G401.6 (cell line): ENCODE data around the gene COL20A1.
"Not testable (repeated sequence)": the region's sequence is repeated elsewhere in the genome, so short reads cannot be mapped to it uniquely, and the experiment has no call there.

ENCODE experiments used
- FAIRE-seq: peaks from 2 replicates; lab custom pipeline; 2012; peaks lifted over from hg19 to GRCh38; lab: Jason Lieb, UNC

Gene COL20A1

DNA sequence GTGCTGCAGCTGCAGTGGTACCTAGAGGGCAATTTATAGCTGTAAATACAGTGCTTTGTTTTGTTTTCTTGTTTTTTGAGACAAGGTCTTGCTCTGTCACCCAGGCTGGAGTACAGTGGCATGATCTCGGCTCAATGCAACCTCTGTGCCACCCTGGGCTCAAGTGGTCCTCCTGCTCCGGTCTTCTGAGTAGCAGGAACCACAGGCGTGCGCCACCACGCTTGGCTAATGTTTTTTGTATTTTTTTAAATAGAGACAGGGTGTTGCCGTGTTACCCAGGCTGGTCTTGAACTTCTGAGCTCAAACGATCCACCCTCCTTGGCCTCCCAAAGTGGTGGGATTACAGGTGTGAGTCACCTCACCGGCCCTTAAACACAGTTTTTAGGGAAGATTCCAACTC is 41.4 kb downstream of the COL20A1 start:
- no peak for FAIRE-seq

DNA sequence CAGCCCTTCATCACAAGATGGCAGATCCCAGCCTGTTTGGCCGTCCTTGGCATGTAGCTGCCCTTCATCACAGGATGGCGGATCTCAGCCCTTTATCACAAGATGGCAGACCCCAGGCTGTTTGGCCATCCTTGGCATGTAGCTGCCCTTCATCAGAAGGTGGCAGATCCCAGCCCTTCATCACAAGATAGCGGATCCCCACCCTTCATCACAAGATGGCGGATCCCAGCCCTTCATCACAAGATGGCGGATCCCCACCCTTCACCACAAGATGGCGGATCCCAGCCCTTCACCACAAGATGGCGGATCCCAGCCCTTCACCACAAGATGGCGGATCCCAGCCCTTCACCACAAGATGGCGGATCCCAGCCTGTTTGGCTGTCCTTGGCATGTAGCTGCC is 42.1 kb downstream of the COL20A1 start:
- FAIRE-seq, result not testable (repeated sequence)

DNA sequence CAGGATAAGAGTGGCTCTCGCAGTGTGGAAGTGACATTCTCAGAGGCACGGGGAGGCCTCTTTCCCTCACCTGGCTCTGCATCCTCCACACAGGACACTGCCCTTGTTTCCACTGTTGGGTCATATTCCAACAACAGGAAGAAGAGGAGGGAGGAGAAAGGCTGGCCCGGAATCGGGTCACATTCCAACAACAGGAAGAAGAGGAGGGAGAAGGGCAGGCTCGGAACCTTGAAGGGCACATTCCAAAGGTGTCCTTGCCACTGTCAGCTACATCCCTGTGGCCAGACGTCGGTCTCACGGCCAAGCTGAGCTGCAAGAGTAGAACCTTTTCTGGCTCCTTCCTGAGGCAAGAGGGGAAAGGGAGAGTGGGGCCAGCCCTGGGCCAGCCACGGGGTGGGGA is 42.7 kb downstream of the COL20A1 start:
- FAIRE-seq, result no peak

DNA sequence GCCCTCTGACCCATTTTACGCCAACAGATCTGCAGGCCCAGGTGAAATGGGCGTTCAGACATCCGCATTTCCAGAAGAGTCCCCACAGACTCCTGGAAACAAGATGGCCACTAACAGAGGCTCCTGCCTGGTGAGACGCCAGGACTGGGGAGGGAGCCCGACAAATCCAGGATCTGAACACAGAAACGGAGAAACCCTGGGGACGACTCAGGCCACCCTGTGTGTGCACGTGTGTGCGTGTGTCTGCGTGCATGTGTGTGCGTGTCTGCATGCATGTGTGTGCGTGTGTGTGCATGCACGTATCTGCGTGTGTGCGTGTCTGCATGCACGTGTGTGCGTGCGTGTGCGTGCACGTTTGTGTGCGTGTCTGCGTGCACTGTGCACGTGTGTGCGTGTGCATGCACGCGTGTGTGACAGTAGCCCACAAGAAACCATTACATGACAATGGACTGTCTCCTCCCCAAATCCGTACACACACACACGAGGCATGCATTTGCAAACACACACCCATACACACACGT is 43.3 kb downstream of the COL20A1 start:
- FAIRE-seq, result no peak

DNA sequence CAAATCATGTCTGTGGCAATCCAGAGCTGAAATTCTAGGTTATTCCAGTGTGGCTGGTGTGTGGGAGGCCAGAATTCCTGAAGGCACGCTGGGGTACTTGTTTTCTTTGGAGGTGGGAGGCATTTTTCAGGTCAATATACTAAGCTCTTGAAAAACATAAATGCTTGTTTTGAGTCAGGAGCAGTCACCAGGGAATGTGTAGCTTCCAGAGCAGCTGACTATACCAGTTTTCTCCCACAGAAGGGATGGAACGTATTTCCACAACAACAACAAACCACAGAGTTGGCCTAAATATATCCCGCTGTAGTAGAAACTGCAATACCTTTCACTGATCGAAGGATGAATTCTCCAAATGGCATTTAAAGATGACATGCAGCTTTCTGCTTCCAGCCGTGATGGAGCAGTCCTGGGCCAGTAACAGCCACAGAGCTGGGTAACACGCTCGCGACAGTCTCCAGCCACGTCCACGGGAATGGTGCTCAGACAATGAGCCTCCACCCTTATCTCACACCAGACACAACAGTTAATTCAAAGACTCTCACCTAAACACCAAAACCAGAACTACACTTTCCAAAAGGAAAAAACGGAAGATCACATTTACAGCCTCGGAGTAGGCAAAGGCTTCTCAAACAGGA is 44.9 kb downstream of the COL20A1 start:
- FAIRE-seq, result no peak

DNA sequence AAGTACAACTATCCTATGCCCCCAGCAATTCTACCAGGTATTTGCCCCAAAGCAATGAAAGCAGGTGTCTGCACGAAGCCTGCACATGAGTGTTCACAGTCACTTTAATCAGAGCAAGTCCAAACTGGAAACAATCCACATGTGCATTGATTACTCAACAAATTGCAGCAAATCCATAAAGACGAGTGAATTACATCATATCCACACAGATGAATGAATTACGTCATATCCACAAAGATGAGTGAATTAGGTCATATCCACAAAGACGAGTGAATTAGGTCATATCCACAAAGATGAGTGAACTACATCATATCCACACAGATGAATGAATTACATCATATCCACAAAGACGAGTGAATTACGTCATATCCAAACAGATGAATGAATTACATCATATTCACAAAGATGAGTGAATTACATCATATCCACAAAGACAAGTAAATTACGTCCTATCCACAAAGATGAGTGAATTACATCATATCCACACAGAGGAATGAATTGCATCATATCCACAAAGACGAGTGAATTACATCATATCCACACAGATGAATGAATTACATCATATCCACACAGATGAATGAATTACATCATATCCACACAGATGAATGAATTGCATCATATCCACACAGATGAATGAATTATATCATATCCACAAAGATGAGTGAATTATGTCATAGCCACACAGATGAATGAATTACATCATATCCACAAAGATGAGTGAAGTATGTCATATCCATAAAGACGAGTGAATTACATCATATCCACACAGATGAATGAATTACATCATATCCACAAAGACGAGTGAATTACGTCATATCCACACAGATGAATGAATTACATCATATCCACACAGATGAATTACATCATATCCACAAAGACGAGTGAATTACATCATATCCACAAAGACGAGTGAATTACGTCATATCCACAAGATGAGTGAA is 46.4 kb downstream of the COL20A1 start:
- not testable (repeated sequence) for FAIRE-seq

DNA sequence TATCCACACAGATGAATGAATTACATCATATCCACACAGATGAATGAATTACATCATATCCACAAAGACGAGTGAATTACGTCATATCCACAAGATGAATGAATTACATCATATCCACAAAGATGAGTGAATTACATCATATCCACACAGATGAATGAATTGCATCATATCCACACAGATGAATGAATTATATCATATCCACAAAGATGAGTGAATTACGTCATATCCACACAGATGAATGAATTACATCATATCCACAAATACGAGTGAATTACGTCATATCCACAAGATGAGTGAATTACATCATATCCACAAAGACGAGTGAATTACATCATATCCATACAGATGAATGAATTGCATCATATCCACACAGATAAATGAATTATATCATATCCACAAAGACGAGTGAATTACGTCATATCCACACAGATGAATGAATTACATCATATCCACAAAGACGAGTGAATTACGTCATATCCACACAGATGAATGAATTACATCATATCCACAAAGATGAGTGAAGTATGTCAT is 47.2 kb downstream of the COL20A1 start:
- not testable (repeated sequence) for FAIRE-seq

DNA sequence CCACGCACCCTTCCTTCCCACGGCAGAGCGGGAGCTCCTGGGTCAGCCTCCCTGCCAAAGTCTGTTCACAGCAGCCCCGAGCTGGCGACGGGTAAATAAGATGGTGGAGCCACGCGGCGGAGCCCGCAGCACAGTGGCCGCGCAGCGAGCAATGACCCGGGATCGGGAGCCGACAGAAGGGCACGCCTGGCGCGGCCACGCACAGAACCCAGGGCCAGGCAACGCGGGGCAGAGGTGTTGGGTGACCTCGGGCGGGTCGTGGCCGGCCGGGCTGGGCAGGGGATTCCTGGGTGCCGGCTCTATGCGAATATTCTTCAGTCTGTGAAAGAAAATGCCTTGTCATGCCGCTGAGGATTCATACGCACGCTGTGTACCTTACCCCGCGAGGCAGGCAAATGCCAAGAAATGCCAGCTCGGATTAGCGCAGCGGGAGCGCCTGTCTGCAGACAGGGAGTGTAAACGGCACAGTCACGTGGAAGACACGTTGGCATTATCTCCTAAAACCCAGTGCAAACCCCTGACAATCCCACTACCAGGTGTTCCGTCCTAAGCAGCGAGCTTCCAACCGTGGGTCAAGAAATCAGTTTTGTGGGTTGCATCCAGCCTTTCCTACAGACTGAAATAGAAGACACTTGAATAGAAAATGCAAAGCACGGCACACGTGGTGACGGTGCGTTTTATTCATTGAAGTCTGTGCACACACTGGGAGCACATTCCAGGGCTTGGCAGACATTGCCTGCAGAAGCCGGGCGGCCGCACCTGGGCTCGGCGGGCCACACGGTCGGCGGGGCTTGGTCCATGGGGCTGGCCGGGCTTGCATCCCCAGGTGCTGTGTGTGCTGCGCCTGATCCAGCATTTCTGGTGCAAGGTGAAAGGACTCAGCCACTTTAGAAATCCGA is 49.8 kb downstream of the COL20A1 start:
- FAIRE-seq, result no peak

DNA sequence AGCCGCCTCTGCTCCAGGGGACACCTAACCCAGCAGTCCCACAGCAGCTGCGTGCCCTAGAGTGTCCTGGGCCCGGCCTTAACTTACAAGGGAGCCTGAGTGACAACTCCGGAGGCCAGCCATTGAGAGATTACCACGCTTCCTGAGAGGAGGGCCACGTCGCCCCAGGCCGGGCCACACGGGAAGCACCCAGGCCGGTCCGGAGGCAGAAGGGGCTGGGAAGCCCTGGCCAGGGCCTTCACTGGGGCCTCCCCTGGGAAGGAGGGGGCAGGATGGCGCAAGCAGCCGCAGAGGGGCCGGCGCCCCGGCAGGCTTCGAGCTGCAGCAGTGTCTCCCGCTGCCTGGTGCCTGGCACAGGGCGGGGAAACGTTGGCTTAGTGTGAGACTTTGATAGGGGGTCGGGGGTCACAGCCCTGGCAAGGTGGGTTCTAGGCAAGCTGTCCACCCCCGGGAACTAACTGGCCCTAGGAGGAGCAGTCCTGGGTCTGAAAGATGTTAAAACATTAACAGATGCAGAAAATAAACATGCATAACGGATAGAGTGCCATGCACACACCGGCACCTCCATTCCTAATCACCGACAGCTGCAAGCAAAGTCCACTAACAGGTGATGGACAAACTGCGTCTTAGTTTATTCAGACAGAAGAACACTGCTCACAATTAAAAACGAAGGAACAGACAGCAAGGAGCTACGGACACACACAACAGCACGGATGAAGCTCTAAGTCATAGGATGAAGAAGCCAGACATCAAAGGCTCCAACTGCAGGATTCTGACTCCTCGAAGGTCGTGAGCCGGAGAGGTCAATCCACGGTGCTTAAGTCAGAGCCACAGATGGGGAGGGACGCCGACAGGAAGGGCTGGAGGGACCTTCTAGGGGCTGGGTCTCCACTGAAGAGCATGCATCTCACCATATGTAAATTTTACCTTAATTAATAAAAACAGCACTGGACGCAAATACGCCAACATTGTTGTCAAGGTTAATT is 50.8 kb downstream of the COL20A1 start:
- no peak for FAIRE-seq

DNA sequence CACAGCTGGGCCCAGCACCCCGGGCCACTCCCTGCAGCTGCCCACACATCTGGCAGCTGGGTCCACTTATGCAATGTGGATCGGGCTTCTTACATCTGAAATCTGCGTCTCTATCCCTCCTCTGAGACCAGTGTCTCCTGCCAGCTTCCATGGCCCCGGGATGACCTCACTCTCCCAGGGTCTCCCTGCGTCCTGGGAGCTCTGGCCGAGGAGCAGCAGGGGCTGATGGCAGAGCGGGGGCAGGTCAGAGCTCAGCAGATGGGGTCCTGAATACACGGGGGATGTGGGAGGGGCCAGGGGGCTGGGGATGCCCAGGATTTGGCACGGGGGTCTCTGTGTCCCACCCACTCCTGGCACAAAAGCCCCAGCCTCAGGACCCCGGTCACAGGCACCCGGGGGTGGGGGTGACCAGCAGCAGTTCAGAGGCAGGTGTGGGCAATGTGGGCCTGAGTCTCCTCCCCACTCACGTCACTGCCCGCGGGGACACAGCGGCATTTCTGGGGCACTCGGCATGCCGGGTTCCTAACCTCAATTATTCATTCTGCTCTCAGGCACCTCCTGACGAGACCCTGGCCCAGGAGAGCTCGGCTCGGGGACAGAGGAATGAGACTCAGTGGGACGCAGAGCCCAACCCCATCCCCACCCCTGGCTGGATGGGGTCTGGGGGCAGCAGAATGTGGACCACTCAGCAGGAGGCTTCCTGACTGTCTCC is 51.8 kb downstream of the COL20A1 start:
- FAIRE-seq, result no peak

DNA sequence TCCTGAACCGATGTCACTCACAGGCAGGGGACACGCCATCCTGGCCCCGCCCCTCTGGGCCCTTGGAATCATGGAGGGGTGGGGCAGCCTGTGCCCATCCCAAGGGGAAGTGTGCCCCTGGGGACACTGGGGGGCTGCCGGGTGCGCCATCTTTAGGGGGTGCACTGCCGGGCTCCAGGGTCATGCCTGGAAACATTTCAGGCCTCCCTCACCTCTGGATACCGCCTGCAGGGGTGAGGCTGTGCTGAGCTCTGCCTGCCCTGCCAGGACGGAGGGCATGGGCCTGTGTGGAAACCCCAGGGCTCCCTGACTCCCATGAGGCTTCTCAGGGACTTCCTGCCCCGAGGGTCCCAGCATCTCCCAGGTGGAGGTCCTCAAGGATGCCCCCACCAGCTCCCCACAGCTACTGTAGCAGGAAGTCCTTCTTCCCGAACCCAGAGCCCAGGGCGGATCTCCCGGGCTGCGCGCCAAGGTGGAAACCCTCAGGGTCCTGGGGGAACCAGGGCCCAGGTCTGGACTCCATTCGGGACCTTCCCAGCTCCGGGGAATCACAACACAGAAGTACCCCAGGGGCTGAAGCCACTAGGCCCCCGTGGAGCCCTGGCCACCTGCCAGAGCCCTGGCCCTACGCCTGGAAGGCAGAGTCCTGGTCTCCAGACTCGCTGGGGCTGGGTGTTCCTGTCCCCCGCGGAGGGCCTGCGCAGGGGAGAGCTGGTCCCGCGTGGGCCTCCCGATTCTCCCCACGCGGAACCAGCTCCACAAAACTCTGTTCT is 52.5 kb downstream of the COL20A1 start:
- no peak for FAIRE-seq

DNA sequence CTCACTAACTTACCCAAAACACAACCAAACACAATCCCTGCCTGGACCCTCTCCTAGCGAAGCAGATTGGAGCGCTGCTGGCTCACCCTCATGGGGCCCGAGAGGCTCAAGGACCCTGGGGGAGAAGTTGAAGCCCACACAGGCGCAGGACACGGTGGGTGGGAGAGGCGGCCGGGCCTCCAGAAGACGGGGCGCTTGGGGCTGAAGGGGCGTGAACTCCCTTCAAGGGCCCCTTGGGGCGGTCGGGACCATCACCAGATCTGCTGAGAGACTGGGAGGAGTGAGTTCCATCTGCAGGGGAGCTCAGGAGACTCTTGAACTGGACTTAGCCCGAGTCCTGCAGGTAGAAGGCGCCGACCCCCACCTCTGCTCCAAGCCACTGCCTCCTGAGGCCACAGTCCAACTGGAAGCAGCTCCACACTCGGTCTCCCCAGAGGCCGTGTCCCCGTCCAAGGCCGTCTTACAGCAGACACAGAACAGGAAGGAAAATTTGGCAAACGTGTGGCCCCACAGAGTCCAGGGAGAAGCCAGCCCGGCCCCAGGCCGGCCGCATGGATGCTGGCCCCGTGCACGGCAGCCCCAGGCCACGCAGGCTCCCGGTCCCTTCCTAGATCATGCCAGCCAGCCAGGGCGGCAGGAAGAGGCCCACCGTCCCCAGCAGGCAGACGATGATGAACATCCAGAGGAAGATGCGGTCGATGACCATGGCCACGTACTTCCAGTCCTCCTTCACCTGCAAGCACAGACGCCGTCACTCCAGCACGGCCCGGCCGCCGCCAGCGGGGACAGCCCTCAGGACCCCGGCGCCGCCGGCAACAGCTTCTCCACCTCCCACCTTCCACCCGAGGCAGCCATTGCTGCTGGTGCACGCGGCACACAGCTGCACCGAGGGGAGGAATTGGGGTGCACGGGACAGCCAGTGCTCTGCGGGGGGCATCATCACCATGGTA is 53.4 kb downstream of the COL20A1 start:
- FAIRE-seq, result no peak

DNA sequence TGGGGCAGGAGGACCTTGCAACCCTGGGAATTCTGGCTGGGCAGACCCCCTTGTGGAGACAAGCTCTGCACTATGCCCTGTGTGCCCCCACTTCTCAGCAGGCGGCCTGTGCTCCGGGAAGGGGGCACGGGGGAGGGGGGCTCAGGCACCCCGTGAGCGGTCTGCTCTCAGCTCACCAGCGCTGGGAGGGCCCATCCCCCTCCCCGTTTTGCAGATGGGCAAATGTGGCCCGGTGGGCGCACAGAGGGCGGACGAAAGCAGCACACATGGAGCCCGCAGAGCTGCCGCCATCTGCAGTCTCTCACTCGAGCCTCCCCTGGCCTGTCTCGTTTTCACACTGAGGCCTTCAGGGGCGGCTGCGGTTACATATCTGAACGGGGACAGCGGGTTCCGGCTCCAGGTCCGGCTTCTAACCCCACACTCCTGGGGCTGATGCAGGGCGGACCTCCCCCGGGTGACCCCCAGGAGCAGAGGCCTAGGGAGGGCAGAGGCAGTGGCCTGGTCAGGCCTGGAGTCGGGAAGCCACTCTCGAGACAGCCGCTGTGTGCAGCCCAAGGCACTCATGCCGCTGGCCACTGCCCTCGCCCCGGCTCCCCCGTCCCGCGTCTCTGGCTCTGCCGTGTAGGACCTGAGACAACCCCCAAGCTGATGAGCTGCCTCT is 54.2 kb downstream of the COL20A1 start:
- FAIRE-seq, result no peak

DNA sequence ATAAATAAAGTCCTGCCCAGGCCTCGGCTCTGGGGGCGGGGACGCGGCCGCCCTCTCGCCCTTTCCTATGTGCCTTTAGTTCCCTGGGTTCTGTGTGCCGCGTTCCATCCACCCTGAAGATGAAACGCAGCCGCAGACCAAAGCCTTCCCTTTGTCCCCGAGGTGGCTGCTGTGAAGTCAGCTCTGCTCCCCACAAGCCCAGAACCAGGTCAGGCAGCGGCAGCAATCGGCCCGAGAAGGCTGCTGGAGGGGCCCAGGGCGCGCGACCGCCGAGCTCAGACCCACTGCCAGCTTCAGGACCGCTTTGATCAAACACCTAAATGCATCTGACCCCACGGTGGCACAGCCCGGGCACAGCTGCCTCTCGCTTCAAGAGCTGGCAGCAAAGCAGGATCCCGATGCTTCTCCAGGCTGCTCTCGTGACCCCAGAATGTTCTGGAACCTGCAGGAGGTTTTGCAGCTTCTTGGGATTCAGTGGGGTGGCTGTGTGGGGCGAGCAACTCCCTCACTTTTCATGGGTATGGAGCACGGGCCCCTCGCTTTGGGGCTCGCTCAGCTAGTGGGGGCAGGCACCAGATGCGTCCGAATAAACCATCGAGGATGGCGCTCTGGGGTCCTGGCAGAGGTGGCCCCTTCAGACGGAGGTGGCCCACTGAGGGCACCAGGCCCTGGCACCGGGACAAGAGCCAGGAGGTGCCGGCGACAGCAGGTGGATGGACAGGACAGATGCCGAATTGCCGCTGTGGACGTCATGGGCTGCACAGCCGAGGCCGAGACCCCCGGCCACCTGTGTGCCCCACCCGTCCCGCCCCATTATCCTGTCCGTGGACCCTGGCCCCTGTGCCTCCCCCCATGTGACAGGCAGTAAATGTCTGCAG is 55.2 kb downstream of the COL20A1 start:
- no peak for FAIRE-seq

DNA sequence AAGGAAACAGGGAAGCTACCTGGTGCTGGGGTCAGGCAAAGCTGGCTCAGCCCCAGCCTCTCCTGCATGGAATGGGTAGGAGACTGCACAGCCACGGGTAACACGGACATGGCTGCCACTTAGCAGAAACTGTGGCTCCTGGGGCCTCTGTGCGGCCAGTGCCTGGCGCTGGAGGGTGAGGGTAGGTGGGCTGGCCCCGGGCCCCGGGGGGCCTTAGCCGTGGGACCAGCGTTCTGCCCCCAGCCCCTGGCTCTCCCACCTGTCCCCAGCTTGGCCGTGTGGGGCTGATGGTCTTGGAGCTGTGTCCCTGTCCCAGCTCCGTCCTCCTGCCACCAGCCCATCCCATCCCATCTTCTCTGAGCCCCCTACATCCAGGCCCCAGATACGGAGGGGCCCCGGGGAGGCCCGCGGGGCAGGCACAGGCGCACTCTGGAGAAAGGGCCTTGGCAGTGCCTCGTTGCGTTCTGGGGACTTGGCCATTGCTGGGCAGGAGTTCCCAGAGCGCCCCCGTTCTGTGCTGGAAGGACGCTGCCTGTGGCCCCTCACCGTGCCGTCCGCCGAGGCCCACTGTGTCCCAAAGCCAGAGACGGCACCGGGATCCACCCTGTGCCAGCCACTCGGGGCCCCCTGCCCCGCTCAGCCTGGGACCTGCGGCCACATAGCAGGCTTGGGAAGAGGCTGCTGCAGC is 56.0 kb downstream of the COL20A1 start:
- FAIRE-seq, result no peak

DNA sequence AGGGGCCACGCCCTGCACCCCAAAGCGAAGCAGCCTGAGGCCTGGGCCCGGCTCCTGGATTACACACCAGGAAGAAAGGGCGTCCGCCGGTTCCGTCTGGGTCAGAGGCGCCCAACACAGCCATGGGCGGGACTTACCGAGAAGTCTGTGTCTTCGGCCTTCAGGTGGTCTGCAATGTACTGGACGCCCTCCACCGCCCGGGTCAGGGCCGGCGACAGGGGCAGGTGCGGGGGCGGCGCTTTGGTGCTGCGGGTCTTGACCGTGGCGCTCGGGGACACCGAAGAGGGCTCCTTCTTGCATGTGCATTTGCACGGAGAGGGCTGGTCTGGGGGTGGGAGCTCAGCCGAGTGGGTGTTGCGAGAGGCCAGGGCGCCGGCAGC is 56.5 kb downstream of the COL20A1 start:
- no peak for FAIRE-seq
